ENCODE data around the gene IL32.

DNA sequence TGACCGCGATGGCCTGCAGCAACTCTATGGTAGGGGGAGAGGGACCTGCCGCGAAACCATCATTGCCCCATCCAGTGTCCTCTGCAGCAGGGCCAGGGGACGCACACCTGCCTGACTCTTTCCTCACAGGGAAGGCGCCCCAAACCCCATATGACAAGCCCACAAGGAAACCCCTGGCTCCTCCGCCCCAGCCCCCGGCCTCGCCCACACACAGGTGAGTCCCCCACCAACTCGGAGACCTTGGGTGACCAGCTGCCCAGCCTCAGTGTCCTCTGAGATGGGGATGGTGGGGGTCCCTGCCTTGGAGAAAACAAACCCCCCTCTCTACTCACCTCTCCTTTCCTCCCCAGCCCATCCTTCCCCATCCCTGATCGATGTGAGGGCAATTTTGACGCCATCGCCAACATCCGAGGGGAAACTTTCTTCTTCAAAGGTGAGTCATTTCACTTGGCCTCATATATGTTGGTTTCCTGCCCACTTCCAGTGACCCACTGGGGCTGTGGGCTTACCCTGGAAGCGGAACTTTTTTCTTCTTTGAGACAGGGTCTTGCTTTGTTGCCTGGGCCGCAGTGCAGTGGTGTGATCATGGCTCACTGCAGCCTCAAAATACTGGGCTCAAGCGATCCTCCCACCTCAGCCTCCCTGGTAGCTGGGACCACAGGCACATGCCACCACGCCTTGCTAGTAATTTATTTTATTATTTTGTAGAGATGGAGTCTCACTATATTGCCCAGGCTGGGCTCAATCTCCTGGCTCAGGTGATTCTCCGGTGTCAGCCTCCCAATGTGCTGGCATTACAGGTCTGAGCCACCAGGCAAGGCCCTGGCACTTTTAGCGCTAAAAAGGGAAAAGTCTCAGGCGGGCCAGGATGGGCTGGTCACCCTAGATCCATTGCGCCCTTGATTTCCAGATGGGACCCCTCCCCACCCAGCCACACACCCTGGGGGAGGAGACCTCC is 8.0 kb upstream of the IL32 start:
- TF ChIP-seq CTCF (IDR thresholded peaks at IDR 0.05): no peak
- no peak for TF ChIP-seq EZH2 (IDR thresholded peaks at IDR 0.05; ENCODE audit: borderline replicate concordance, insufficient read depth, low read depth, low read length, poor library complexity, severe bottlenecking)
